Measurements from ENCODE around the gene SRF. TPM values are rescaled to one million over a fixed set of nuclear protein-coding genes. Genes with fewer than 3 reads are reported as not detected.

The SRF gene
- 35.2 and 38.2 TPM in 2 replicates for total RNA-seq (ENCODE audit: low replicate concordance)
- long read RNA-seq, partial matches to known transcripts, result 0 of 1 reads
- long read RNA-seq, other reads (novel, unspliced or antisense), result 1 of 1 reads

DNA sequence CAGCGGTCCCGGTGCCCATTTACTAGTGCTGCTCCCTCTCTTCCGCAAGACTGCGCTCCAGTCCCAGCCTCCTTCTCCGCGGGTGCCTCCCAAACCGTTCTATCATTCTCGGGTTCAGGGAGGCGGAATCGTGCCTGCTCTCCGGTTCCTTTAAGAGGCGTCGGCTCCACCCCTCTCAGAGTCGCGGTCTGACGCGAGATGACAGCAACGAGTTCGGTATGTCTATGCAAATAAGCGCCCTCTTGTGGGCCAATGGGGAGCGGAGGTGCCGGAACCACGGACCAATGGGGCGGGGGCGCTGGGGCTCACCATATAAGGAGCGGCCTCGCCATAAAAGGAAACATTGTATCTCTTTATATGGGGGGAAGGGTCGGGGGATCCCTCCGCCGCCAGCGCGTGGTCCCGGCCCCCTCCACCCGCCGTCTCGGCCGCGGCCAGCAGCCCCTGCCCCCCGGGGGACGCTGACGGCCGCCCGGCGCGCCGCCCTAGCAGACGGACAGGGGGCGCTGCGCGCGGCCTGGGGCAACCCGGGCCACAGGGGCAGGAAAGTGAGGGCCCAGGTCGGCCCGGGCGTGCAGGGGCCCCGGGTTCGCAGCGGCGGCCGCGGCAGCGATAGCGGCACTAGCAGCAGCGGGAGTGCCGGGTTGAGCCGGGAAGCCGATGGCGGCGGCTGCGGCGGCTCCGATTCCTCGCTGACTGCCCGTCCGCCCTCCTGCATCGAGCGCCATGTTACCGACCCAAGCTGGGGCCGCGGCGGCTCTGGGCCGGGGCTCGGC lies at the start of gene SRF:
SRF (plus strand) TSS at position 339 of the 776 bp plus-strand sequence; CDS start at position 727, 388 bp downstream.
- Mint-ChIP-seq H3K4me3 (peak within 1 kb of the TSS; percentile 99), H3K4me1 (ENCODE audit: unreplicated experiment) (peaks cover 32% of the 10 kb centered on the region), H3K27ac (peak within 1 kb of the TSS; percentile 97), H3K9me3 (no peaks in the 10 kb centered on the region), H3K27me3 (no peaks in the 10 kb centered on the region), H3K36me3 (no peaks in the 10 kb centered on the region)
- TF ChIP-seq, protein P1, sequence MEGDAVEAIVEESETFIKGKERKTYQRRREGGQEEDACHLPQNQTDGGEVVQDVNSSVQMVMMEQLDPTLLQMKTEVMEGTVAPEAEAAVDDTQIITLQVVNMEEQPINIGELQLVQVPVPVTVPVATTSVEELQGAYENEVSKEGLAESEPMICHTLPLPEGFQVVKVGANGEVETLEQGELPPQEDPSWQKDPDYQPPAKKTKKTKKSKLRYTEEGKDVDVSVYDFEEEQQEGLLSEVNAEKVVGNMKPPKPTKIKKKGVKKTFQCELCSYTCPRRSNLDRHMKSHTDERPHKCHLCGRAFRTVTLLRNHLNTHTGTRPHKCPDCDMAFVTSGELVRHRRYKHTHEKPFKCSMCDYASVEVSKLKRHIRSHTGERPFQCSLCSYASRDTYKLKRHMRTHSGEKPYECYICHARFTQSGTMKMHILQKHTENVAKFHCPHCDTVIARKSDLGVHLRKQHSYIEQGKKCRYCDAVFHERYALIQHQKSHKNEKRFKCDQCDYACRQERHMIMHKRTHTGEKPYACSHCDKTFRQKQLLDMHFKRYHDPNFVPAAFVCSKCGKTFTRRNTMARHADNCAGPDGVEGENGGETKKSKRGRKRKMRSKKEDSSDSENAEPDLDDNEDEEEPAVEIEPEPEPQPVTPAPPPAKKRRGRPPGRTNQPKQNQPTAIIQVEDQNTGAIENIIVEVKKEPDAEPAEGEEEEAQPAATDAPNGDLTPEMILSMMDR (conservative IDR thresholded peaks at IDR 0.05), result peak; percentile 90
- DNase-seq (ENCODE audit: extremely low spot score, unreplicated experiment), result peak; percentile 100

DNA sequence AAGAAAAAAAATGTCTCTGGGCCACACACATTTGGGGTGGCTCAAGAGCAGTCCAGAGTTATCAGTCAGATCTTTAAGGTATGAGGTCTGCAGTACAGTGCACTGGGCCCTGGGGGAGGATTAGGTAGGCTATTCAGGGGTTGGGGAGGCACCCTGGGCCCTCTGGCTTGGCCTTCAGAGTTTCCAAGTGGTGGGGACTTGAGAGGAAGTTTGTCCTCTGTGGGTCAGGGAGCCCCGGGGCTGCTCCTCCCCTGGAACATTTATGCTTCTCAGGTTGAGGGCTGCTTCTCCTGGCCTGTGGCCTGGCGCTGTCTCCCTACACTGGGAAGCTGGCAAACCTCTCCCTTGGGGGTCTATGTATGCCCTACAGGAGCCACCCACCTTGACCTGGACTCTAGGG lies 48.9 kb upstream of the SRF start:
- Mint-ChIP-seq H3K4me3 (no peak overlapping the region), H3K4me1 (ENCODE audit: unreplicated experiment) (peaks cover 33% of the 10 kb centered on the region), H3K27ac (no peak overlapping the region), H3K36me3 (peaks cover 1% of the 10 kb centered on the region), H3K9me3 (no peaks in the 10 kb centered on the region), H3K27me3 (no peaks in the 10 kb centered on the region)
- TF ChIP-seq, protein P1 (conservative IDR thresholded peaks at IDR 0.05), result no peak
- DNase-seq (ENCODE audit: extremely low spot score, unreplicated experiment), result no peak

DNA sequence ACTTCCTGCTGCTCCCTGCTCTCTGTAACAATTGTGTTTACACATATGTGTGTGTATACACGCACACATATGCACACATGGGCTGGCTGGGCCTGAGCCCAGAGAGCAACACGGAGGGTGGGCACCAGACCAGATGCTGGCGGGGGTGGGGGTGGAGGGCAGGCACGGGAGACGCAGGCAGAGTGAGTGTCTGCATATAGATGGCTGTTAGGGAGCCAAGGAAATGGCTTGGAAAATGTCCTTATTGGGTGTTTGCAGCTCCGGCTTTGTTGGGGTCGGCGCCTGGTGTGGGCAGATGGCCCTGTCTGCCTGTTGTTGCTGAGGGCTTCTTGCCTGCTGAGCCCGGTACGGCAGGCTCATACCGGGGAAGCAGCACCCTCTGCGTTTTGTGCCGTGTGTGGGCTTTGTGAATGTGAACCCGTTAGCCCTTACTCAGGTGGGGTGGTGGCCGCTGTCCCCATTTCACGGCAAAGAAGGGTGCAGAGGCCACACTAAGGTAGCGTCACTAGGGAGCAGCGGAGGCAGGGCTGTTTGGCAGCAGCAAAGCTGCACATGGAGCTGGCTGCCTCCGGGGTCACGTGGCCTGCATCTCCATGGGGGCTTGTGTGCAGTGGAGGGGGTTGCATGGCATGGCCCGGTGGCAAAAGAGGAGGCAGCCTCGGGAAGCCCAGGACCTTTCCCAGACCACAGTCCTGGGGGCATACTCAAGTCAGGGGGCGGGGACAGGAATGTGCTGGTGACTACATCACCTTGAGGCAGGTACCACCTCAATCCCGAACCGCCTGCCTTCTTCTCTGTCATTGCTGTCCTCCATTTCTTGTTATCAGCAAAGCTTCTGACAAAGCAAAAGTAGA lies 47.4 kb upstream of the SRF start:
- H3K4me1 Mint-ChIP-seq (ENCODE audit: unreplicated experiment), result peaks cover 39% of the 10 kb centered on the region
- H3K27ac Mint-ChIP-seq, result peak overlapping the region; percentile 31
- DNase-seq (ENCODE audit: extremely low spot score, unreplicated experiment), result no peak
- H3K9me3 Mint-ChIP-seq, result no peaks in the 10 kb centered on the region
- TF ChIP-seq, protein P1 (conservative IDR thresholded peaks at IDR 0.05), result no peak
- no peaks in the 10 kb centered on the region for H3K36me3 Mint-ChIP-seq
- no peaks in the 10 kb centered on the region for H3K27me3 Mint-ChIP-seq
- no peak overlapping the region for H3K4me3 Mint-ChIP-seq

DNA sequence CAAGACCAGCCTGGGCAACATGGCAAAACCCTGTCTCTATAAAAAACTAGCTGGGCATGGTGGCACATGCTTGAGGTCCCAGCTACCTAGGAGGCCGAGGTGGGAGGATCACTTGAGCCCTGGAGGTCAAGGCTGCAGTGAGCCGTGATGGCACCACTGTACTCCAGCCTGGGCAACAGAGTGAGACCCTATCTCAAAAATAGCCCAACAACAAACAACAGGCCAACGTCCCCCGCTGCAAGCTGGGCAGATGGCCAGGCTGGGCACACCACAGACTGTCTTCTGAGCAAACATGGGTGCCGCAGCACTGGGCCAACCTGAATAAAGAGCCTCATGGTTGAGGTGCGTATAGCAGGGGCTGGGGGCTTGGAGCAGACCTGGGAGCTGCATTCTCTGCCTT lies 46.6 kb upstream of the SRF start:
- no peak overlapping the region for H3K4me3 Mint-ChIP-seq
- H3K27ac Mint-ChIP-seq, result no peak overlapping the region
- H3K4me1 Mint-ChIP-seq (ENCODE audit: unreplicated experiment), result peaks cover 39% of the 10 kb centered on the region
- H3K9me3 Mint-ChIP-seq, result no peaks in the 10 kb centered on the region
- H3K27me3 Mint-ChIP-seq, result no peaks in the 10 kb centered on the region
- TF ChIP-seq, protein P1 (conservative IDR thresholded peaks at IDR 0.05), result no peak
- no peak for DNase-seq (ENCODE audit: extremely low spot score, unreplicated experiment)
- no peaks in the 10 kb centered on the region for H3K36me3 Mint-ChIP-seq

DNA sequence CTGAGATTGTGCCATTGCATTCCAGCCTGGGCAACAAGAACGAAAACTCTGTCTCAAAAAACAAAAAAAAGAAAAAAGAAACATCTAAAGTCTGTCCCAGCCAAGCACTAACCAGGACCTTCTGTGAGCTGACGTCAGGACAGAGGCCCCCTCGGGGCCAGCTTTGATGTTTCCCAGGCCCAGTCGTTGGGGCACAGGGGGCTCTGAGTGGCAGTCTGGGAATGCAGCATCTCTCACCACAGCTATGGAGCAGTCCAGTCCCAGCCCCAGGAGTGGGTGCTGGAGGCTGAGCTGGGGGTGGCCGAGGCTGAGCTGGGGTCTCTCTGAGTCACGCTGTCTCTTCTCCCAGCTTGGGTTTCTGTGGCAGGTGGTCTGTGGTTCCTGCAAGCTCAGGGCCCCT lies 46.0 kb upstream of the SRF start:
- H3K36me3 Mint-ChIP-seq, result peaks cover 4% of the 10 kb centered on the region
- H3K4me3 Mint-ChIP-seq, result no peak overlapping the region
- no peak overlapping the region for H3K27ac Mint-ChIP-seq
- no peaks in the 10 kb centered on the region for H3K9me3 Mint-ChIP-seq
- no peak for DNase-seq (ENCODE audit: extremely low spot score, unreplicated experiment)
- H3K4me1 Mint-ChIP-seq (ENCODE audit: unreplicated experiment), result peaks cover 41% of the 10 kb centered on the region
- TF ChIP-seq, protein P1 (conservative IDR thresholded peaks at IDR 0.05), result no peak
- no peaks in the 10 kb centered on the region for H3K27me3 Mint-ChIP-seq

All from type B pancreatic cell (in vitro differentiated cells).